Stimulated activated CD4-positive, alpha-beta T cell treated with anti-CD3 and anti-CD28 coated beads, Interleukin-4, amount 100 ng/mL, for 48 hours (primary cell): Measurements from ENCODE around the gene BACH1.

ENCODE experiments used
- DNase-seq, 2 donors: peaks; one replicate each; pipeline ENCODE4 v3.0.0-alpha.2; 2020; ENCODE audit warnings: low read depth in 2 of 2

Gene BACH1

GRCh38 chr21:29377266-29377665 is 78.5 kb downstream of the BACH1 start:
- no peak for DNase-seq

- no peak for DNase-seq
These were observed 80.1 kb downstream of the BACH1 start for GRCh38 chr21:29378832-29379231.

DNA sequence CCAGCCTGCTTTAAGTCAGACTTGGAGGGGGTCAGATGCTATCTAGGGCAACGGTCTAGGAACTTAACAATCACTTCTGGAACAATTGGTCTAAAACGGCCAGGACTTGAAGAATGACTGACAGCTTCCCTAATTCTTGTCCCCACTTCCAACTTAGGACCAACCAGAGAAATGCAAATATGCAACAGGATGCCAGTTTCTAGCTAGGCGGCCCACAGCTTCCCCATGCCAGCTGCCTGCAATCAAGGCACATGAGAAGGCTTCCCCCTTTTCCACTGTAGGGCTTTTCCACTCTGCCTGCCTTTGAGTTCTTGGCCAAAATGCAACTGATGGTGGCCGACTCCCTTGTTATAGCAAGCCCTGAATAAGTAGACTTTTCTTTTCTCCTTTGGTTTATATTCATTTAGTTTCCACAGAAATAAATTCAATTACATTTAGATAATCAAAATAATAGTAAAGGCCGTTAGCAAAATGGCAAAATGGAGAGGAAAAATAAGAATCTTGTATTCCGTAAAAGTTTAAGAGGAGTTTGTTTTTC is 80.9 kb downstream of the BACH1 start:
- DNase-seq = no peak

GRCh38 chr21:29382030-29382654 is 83.4 kb downstream of the BACH1 start:
- no peak for DNase-seq

DNA sequence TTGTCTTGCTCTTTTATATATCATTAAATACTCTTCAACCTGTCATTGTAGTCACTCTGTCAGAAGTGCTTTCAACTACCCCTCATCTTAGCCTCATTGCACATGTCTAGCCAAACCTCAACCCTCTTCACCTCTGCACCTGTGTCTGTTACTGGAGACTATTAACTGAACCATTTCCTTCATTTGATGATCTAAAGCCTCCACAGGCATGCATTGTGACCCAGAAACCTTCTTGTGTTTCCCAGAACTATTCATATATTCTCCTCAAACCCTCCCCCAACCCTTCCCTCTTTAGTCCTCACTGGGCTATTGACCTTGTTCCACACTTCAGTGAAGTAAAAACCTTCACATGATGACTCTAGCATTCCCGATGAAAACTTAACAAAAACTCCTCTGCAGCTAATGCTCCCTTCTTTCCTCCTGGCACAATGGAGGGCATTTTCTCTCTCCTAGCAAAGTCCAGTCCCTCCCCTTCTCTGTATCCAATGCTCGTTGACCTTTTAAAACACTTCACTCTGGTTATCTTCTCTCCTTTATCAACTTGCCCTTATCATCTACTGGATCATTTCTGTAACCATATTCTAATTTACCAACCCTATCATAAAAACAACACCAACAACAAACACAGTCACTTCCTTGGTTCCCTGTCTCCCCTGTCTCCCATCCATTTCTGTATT is 86.1 kb downstream of the BACH1 start:
- DNase-seq = no peak

GRCh38 chr21:29385934-29386520 is 87.3 kb downstream of the BACH1 start:
- no peak for DNase-seq

DNA sequence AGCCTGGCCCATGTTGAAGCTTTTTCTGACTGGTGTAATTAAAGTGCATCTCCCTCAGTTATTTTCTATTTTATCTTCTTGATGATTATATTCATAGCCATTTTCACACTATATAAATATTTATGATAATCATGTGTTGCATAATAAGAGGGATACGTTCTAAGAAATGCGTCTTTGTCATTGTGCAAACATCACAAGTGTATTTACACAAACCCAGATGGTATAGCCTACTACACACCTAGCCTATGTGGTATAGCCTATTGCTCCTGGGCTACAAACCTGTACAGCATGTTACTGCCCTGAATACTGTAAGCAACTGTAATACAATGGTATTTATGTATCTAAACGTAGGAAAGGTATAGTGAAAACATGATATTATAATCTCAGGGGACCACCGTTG is 88.1 kb downstream of the BACH1 start:
- no peak for DNase-seq

DNA sequence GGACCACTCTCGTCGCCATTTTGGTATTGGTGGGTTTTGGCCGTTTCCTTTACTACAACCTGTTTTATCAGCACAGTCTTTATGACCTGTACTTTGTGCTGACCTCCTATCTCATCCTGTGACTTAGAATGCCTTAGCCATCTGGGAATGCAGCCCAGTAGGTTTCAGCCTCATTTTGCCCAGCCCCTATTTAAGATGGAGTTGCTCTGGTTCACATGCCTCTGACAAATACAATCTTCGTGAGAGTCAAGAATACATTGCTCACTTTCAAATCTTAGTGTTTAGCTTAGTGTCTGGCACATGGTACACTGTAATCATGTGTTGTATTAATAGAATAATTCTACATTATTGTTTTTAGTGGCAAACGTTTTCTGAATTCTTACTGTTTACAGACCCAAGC is 88.9 kb downstream of the BACH1 start:
- no peak for DNase-seq

- no peak for DNase-seq
These were observed 90.4 kb downstream of the BACH1 start for GRCh38 chr21:29389136-29389535.

DNA sequence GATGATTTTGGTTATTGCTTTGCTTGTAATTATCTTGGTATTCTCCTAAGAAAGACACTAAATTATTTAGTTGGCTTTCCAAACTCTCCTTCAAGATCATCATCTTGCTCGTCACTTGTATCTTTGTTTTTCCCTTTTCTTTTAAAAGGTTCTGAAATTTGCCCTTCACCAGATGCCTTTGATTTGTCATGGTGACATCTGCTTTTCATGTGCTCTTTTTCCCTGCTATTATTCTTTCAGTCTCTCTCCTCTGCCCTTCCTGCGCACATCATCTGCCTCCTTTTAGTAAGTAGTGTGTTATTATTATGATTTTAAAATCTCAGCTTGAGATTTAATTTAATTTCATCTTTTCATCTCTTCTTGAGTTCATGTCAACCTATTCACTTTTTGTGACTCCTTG is 92.1 kb downstream of the BACH1 start:
- DNase-seq = no peak

- no peak for DNase-seq
These were observed 95.3 kb downstream of the BACH1 start for GRCh38 chr21:29394051-29394450.
